ENCODE results near the gene FNTB.

GRCh38 chr14:65000898-65001591, 14.3 kb downstream of the FNTB start:
- TF ChIP-seq CTCF (IDR thresholded peaks at IDR 0.05; ENCODE audit: insufficient read depth, low read length) (no peak), REST (IDR thresholded peaks at IDR 0.05; ENCODE audit: insufficient replicate concordance, low read depth) (no peak), POLR2AphosphoS5 (IDR thresholded peaks at IDR 0.05; ENCODE audit: low read depth) (no peak), GABPA (IDR thresholded peaks at IDR 0.05; ENCODE audit: low read depth) (no peak), SPI1 (IDR thresholded peaks at IDR 0.05; ENCODE audit: borderline replicate concordance, low read depth) (no peak)

Data from HL-60 (cell line).